Measurements from ENCODE around the gene PHLDB2. TPM values are rescaled to one million over a fixed set of nuclear protein-coding genes. Genes with fewer than 3 reads are reported as not detected.
A peak's percentile ranks its signal among the peaks of the same experiment; 100 is the strongest.

The PHLDB2 gene
- total and polyA plus RNA-seq, 2 of the 4 experiments (the other 2 are of a cell fraction), result 10.6 to 28.7 TPM

DNA sequence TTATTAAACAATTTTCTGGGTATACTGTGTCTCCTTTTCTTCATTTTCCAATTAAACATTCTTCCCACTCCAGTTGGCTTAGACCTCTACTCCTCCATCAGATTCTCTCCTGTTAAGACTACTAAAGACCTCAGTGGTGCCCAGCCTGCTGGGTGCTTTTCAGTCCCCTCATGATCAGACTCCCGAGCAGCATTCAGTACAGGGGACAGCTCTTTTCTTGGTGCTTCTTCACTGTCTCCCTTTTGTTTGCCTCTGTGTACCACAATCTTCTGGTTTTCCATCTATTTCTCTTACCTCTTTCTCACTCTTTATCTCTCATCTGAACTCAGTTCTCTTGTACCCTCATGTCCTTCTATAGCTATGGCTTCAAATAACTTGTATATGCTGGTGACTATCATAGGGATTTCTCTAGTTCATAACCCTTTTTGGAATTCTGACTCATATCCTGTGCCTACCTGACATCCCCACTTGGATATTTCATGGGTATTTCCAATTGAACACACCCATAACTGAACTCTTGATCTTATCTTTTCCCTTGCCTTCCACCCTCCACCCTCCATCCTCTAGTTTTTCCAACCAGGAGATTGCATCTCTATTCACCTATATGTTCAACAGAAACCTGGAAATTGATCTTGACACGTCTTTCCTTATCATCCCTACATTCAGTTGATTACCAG lies 64.2 kb downstream of the PHLDB2 start:
- no peak overlapping the region for H4K91ac ChIP-seq (ENCODE audit: insufficient read depth, low read depth, low read length)
- no peak overlapping the region for H4K8ac ChIP-seq (ENCODE audit: low read depth in 2 of 2, low read length in 2 of 2)
- H2AK5ac ChIP-seq (ENCODE audit: low read depth, low read length), result no peak overlapping the region; the same call in 1 of the 2 replicates
- peak overlapping the region; percentile 85; the same call in 1 of the 2 replicates for H3K23ac ChIP-seq (ENCODE audit: low read depth, low read length)
- H3K27ac ChIP-seq (ENCODE audit: insufficient read depth, low read length), result no peak overlapping the region
- 0 out of 2 replicates have a peak overlapping the region, but pooled peaks have one; percentile 72 for H3K14ac ChIP-seq (replicated peaks; ENCODE audit: low read depth, low read length)
- TF ChIP-seq CEBPB (IDR thresholded peaks at IDR 0.05; ENCODE audit: low read depth, low read length) (no peak), SMC3 (IDR thresholded peaks at IDR 0.05; ENCODE audit: low read depth, low read length) (no peak), BHLHE40 (IDR thresholded peaks at IDR 0.05; ENCODE audit: low read depth, low read length) (no peak), POLR2A (IDR thresholded peaks at IDR 0.05; ENCODE audit: low read depth, low read length) (no peak), CHD1 (IDR thresholded peaks at IDR 0.05; ENCODE audit: low read depth, low read length) (no peak), MXI1 (IDR thresholded peaks at IDR 0.05; ENCODE audit: borderline replicate concordance, low read depth, low read length) (no peak)
- no peak overlapping the region; the same call in 1 of the 2 replicates for H3K18ac ChIP-seq (ENCODE audit: low read depth, low read length)
- H3K4me2 ChIP-seq (ENCODE audit: low read depth, low read length), result peak overlapping the region; percentile 27; the same call in 1 of the 2 replicates
- no peak overlapping the region; the same call in 1 of the 2 replicates for H4K5ac ChIP-seq (ENCODE audit: low read depth, low read length)
- H2BK120ac ChIP-seq (ENCODE audit: low read depth, low read length), result peak overlapping the region; percentile 82
- no peak overlapping the region for H3K4me3 ChIP-seq (ENCODE audit: insufficient read depth, low read depth, low read length)
- no peaks in the 10 kb centered on the region for H3K9me3 ChIP-seq (ENCODE audit: control insufficient read depth, insufficient read depth, low read length)
- H3K27me3 ChIP-seq (ENCODE audit: control insufficient read depth, insufficient read depth, low read length), result no peaks in the 10 kb centered on the region
- ChIA-PET POLR2A (ENCODE audit: unreplicated experiment) (no interaction called here), CTCF (interaction anchor here (0.6 kb wide), 1 partner anchor 158 kb away, joined by 4 read pairs; no protein-coding TSS in a partner anchor)
- peaks cover 21% of the 10 kb centered on the region for H3K36me3 ChIP-seq (ENCODE audit: control insufficient read depth, insufficient read depth, low read length)
- 0% methylated on average over 1 of the region's 2 CpGs; no CpG with 5 or more reads in 1 of the 2 experiments for WGBS, 2 experiments (ENCODE audit: extremely low coverage in 2 of 2, insufficient read length in 1 of 2)
- no TSS peak for BruUV-seq (replicated peaks)
- H2BK5ac ChIP-seq (ENCODE audit: low read depth, low read length, poor library complexity, severe bottlenecking), result no peak overlapping the region
- H2AK9ac ChIP-seq (replicated peaks; ENCODE audit: low read depth, low read length, poor library complexity), result no peak overlapping the region
- H3K4ac ChIP-seq (ENCODE audit: low read depth, low read length), result peak overlapping the region; percentile 61; the same call in 1 of the 2 replicates
- intact Hi-C loops (cut with micrococcal nuclease), result no loop called here
- no peaks in the 10 kb centered on the region; a peak in 1 of 4 replicates for H3K79me1 ChIP-seq (ENCODE audit: low read depth in 1 of 2, low read length in 2 of 2)
- DNase-seq, result peak; percentile 22
- H3K9ac ChIP-seq (ENCODE audit: low read depth, low read length), result no peak overlapping the region
- dilution Hi-C loops (cut with HindIII; ENCODE audit: low sequenced_read_pairs, unreplicated experiment), result no loop called here
- H4K20me1 ChIP-seq (ENCODE audit: insufficient read depth, low read length), result no peaks in the 10 kb centered on the region
- no peak overlapping the region for H2AFZ ChIP-seq (replicated peaks; ENCODE audit: low read length, poor library complexity)
- no peaks in the 10 kb centered on the region for H3K9me1 ChIP-seq (ENCODE audit: insufficient read depth, low read length)
- peak overlapping the region; percentile 58 for H2BK20ac ChIP-seq (ENCODE audit: low read depth, low read length)
- H2BK15ac ChIP-seq (ENCODE audit: low read depth, low read length), result 0 out of 3 replicates have a peak overlapping the region, but pooled peaks have one; percentile 55
- H3K56ac ChIP-seq (ENCODE audit: extremely low read depth, insufficient read depth, low read length), result no peak overlapping the region
- in situ Hi-C loops (cut with MboI; ENCODE audit: low sequenced_read_pairs), result no loop called here
- peaks cover 2% of the 10 kb centered on the region for H3K4me1 ChIP-seq (ENCODE audit: control insufficient read depth, insufficient read depth, low read length)
- ATAC-seq (ENCODE audit: low read depth), result 0 out of 2 replicates have a peak, but pooled peaks have one; percentile 11

Measured in IMR-90 (cell line).